GM19395 (cell line): Measurements from ENCODE around the gene NAB2.
"Not testable (repeated sequence)": the region's sequence is repeated elsewhere in the genome, so short reads cannot be mapped to it uniquely, and the experiment has no call there.

Experiments
- ATAC-seq: cut with Tn5 transposase; IDR thresholded peaks from one replicate; pipeline ENCODE4 v1.9.1; 2021; ENCODE audit warnings: mild to moderate bottlenecking, moderate library complexity; ENCODE audit not compliant: unreplicated experiment

NAB2 gene

GRCh38 chr12:57109207-57110103, 20.5 kb downstream of the NAB2 start:
- ATAC-seq: no peak

- ATAC-seq: peak; percentile 51
Measured at GRCh38 chr12:57110104-57111030, 21.5 kb downstream of the NAB2 start.

GRCh38 chr12:57111031-57111734, 22.3 kb downstream of the NAB2 start, which contains the start of gene STAT6:
Gene STAT6 (minus strand): TSS chr12:57111362. CDS start chr12:57108278, 3,084 bp downstream.
- peak; percentile 61 for ATAC-seq

DNA sequence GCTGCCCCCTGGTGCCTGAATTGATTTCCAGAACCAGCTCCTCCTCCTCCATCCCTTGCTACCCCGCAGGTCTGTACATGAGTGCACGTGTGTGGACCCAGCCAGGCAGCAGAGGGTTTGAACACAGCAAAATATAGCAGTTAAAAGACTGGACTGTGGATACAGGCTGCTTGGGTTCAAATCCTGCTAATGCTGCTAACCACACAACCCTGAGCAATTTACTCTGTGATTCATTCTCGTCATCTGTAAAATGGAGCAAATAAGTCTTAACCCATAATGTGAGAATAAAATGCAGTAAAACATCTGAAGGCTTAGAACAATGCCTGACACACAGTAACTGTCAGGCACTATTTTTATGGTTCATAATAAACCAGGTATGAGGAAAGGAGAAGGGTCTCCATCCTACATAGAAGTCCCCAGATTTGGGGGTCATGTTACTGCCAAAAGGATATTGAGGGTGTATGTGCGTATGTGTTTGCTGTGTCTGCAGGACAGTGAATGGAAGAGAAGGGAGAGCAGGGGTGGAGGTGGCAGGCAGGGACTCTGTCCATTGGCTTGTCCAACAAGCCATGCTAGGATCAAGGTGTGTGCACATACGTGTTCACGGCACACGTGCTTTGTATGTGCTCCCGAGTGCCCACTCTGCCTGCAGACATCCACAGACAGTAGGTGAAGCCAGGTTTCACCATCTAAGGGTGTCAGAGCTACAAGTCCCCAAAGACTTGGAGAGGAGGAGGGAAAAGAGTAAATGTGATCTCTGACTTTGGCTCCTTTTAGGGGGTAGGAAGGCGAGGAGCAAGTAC, 23.8 kb downstream of the NAB2 start:
- ATAC-seq: peak; percentile 68

DNA sequence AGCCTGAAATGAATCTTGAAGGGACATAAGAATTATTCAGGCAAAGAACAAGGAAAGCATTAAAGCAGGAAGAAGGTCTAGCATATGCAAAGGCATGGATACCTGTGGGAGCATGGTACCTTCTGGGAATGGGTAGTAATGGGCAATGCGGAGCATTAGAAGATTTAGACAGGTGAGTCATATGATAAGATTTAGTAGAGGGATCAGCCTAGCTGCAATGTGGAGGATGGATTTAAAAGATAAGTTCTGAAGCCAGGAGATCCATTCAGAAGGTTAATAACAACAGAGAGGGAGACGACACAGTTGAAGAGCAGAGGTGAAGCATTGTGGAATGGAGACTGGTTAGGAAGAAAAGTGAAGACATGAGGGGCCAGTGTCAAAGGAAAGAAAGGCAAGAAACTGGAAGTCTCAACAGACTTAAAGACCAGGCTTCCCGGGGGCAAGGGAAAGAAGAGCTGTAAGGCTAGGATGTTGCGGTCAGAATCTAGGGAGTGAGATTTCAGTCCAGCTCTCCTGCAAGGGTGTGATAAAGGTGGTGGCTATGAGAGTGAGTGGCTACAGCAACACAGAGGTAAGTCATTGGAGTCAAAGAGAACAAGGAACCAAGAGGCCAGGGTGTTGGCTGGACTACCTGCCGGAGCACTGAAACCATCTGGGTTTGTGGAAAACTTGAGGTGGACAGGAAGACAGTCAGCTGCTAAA, 27.8 kb downstream of the NAB2 start:
- ATAC-seq: no peak

DNA sequence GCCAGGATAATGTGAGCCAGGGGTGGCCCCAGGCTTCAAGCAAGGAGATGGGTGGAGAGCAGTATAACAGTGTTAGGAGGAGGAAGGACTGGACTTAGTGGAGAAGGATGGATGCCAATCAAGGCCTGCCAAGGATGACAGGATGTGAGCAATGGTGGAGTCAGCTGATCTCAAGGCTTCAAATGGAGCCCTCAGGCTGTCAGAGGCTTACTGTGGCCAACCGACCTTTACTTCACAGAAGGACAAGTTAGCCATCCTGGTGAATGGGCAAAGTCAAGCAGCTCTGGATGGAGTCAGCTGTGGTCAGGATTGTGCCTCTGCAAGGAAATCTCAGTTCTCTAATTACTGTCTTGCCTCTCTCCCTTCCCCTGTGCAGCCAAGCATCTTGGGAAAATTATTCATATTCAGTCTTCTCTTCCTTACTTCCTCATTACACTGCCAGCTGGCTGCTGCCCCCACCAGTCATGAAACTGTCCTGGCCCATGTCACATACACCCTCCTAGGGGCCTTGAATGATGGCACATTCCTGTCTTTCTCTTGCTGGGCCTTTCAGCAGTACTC, 29.9 kb downstream of the NAB2 start:
- ATAC-seq: no peak

- ATAC-seq: no peak
Measured at GRCh38 chr12:57119294-57120085, 30.6 kb downstream of the NAB2 start.

DNA sequence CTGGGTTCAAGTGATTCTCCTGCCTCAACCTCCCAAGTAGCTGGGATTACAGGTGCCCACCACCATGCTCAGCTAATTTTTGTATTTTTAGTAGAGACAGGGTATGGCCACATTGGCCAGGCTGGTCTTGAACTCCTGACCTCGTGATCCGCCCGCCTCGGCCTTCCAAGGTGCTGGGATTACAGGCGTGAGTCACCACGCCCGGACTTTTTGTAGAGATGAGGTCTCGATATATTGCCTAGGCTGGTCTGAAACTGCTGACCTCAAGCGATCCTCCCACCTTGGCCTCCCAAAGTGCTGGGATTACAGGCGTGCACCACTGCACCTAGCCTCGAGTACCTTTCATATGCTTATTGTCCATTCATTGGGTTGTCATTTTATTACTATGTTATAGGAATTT, 31.8 kb downstream of the NAB2 start:
- ATAC-seq: not testable (repeated sequence)

- no peak for ATAC-seq
Measured at GRCh38 chr12:57123813-57124212, 34.9 kb downstream of the NAB2 start.

DNA sequence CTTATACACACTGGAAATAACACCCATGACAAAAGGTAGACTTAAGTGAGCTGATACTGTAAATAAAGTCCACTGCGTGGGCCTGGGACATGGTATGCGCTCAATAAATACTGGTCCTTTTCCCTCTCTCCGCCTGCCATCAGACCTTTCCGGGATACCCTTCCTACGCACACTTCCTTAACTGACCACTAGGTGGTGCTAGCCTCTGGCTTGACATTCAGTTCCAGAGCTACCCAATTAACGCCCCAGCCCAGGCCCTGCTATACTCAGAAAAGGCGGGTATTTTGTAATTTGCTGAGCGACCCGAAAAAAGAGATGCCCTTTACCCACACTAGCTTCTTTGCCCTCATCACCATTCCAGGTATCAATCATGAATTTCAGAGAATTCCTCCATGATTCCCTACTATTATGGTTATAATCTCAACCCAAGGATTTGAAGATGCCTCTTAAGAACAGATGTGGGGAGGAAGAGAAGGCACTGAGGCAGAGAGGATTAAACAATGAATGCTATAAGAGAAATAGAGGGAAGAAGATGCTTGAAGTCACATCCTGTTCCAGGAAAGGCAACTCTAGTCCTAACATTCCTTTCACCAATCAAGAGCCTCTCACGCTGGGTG, 35.5 kb downstream of the NAB2 start:
- ATAC-seq: no peak

- ATAC-seq: no peak
Measured at GRCh38 chr12:57126061-57126460, 37.1 kb downstream of the NAB2 start.

DNA sequence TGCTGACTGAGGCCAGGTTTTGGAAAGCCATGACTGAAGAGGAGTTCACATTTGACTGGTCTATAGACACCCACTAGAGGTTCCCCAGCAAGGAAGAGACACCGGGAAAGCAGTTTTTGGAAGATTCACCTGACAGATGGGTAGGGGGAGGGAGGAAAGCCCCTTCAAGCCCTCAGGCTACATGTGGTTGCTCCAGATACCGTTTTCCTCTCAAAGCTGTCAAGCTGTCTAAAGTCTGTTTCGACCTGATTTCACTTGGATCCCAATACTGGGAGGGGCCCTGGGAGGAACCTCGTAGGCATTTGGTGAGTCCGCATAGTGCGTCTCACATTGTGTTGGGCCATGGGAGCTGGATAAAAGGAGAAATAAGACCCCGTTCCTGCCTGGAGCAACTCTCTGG, 37.6 kb downstream of the NAB2 start:
- no peak for ATAC-seq

GRCh38 chr12:57127101-57127725, 38.3 kb downstream of the NAB2 start:
- no peak for ATAC-seq

DNA sequence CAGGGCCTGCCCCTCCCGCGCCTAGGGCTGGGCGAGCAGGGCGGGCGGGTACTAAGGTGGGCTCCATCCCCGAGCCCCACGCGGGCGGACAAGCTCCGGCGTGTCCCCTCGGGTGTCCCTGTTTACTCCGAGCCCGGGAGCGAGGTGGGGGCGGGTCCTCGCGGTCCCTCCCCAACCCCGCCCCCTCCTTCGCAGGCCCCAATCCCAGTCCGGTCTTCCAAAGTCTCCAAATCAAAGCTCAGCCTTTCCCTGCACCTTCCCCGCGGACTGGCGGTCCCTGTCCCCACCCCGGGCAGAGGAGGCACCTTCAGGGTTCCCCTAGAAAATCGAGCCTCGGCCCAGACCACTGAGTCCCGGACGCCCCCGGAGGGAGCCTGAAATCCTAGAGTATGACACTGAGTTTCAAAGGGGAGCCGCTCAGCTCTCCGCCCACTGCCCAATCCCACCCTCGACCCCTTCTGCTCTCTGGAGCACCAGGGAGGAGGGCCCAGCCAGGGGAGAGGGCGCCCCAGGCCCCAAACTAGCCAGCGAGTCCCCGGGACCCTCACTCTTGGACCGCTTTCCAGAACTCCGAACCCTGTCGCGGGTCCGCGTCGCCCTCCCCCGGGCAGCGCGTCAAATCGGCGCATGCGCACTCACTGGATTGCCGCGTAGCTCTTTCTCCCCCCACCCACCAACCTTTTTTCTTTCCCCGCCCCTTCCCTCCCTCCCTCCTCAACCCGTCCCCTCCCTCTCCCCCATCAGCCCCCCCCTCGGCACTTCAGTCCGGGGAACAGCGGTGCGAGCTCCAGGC, 39.0 kb downstream of the NAB2 start, which contains the start of gene LRP1:
TSS of gene LRP1 (plus strand) at position 758 of the 793 bp plus-strand sequence. CDS start 482 bp downstream, outside the sequence.
- peak; percentile 43 for ATAC-seq

GRCh38 chr12:57128519-57129247, 39.8 kb downstream of the NAB2 start:
- no peak for ATAC-seq

- ATAC-seq: no peak
Measured at GRCh38 chr12:57129321-57129842, 40.5 kb downstream of the NAB2 start.
